OCI-LY1 (cell line): ENCODE measurements around the gene FOXJ2.
"Not testable (repeated sequence)": the region's sequence is repeated elsewhere in the genome, so short reads cannot be mapped to it uniquely, and the experiment has no call there.

Experiments used
- H2AFZ ChIP-seq: fragments of 200-600 bp; sonication (generic), shearing (Covaris generic); 2 replicates; pipeline ENCODE4 v1.6.0; 2014; ENCODE audit warnings: antibody characterized with exemption, mild to moderate bottlenecking, low read length
- H3F3A ChIP-seq: fragments of 200-600 bp; sonication (generic), shearing (Covaris generic); 2 replicates; pipeline ENCODE4 v1.6.0; 2014; ENCODE audit warnings: mild to moderate bottlenecking, antibody characterized with exemption, low read length, moderate library complexity; ENCODE audit not compliant: insufficient read depth
- H3K27ac ChIP-seq: fragments of 200-600 bp; sonication (generic); 2 replicates; pipeline ENCODE4 v1.5.1; 2014; ENCODE audit warnings: low read length, mixed run types, mild to moderate bottlenecking, low read depth; ENCODE audit not compliant: poor library complexity, severe bottlenecking
- H3K27me3 ChIP-seq: fragments of 200-600 bp; sonication (generic); 2 replicates; pipeline ENCODE4 v1.6.0; 2014; ENCODE audit warnings: antibody characterized with exemption, mild to moderate bottlenecking, low read length, moderate library complexity; ENCODE audit not compliant: insufficient read depth
- H3K36me3 ChIP-seq: fragments of 200-600 bp; sonication (generic); 2 replicates; pipeline ENCODE4 v1.6.1; 2014; ENCODE audit warnings: mild to moderate bottlenecking, antibody characterized with exemption, low read length, moderate library complexity, mixed read lengths; ENCODE audit not compliant: insufficient read depth
- H3K4me1 ChIP-seq: fragments of 200-600 bp; sonication (generic); 2 replicates; pipeline ENCODE4 v1.5.1; 2014; ENCODE audit warnings: mild to moderate bottlenecking, low read length, moderate library complexity; ENCODE audit not compliant: insufficient read depth, severe bottlenecking
- H3K4me2 ChIP-seq: fragments of 200-600 bp; sonication (generic), shearing (Covaris generic); 2 replicates; pipeline ENCODE4 v1.6.1; 2014; ENCODE audit warnings: low read length
- H3K4me3 ChIP-seq: fragments of 200-600 bp; sonication (generic); 2 replicates; pipeline ENCODE4 v1.5.1; 2014; ENCODE audit warnings: low read length, low read depth, mild to moderate bottlenecking, mixed read lengths; ENCODE audit not compliant: poor library complexity, severe bottlenecking
- H3K79me2 ChIP-seq: fragments of 200-600 bp; shearing (Covaris generic); 2 replicates; pipeline ENCODE4 v1.6.1; 2016; ENCODE audit warnings: mixed run types, low read length, mixed read lengths; ENCODE audit not compliant: insufficient read depth
- H3K9ac ChIP-seq: fragments of 200-600 bp; sonication (generic), shearing (Covaris generic); 2 replicates; pipeline ENCODE4 v1.6.1; 2014; ENCODE audit warnings: mild to moderate bottlenecking, low read length, mixed read lengths
- H3K9me2 ChIP-seq: fragments of 200-600 bp; sonication (generic), shearing (Covaris generic); 2 replicates; pipeline ENCODE4 v1.6.1; 2014; ENCODE audit warnings: low read depth, mild to moderate bottlenecking, low read length, mixed read lengths
- H3K9me3 ChIP-seq: fragments of 200-600 bp; shearing (Covaris generic); 2 replicates; pipeline ENCODE4 v1.6.1; 2014; ENCODE audit warnings: low read length, mixed read lengths
- H4K20me1 ChIP-seq: fragments of 200-600 bp; sonication (generic), shearing (Covaris generic); 2 replicates; pipeline ENCODE4 v1.6.0; 2016; ENCODE audit warnings: mild to moderate bottlenecking, low read length; ENCODE audit not compliant: insufficient read depth
- CTCF ChIP-seq: fragments of 200-600 bp; sonication (generic), shearing (Covaris generic); IDR thresholded peaks from 2 replicates; pipeline ENCODE4 v1.5.1; 2017; ENCODE audit warnings: mild to moderate bottlenecking, antibody characterized with exemption, low read length, moderate library complexity, mixed read lengths
- EZH2 ChIP-seq: fragments of 200-600 bp; sonication (generic), shearing (Covaris generic); IDR thresholded peaks from 2 replicates; pipeline ENCODE4 v1.8.0; 2017; ENCODE audit warnings: borderline replicate concordance, mixed run types, mild to moderate bottlenecking, antibody characterized with exemption, low read length, moderate library complexity, mixed read lengths

FOXJ2 gene

DNA sequence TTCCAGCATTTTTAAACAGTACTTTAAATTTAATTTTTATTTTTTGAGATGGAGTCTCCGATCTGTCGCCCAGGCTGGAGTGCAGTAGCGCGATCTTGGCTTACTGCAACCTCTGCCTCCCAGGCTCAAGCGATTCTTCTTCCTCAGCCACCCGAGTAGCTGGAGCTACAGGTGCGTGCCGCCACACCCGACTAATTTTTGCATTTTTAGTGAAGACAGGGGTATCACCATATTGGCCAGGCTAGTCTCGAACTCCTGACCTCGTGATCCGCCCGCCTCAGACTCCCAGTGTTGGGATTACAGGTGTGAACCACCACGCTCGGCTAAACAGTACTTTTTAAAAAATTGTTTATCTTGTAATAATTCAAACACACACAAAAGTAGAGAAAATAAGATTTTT is 4.2 kb upstream of the FOXJ2 start:
- H3K4me1 ChIP-seq = peaks cover 17% of the 10 kb centered on the region
- no peaks in the 10 kb centered on the region for H3K36me3 ChIP-seq
- H3K27me3 ChIP-seq = no peaks in the 10 kb centered on the region
- H3F3A ChIP-seq = no peaks in the 10 kb centered on the region
- no peak overlapping the region for H3K27ac ChIP-seq
- no peaks in the 10 kb centered on the region for H3K79me2 ChIP-seq
- H3K9me2 ChIP-seq = no peaks in the 10 kb centered on the region
- no peak overlapping the region for H3K9ac ChIP-seq
- TF ChIP-seq EZH2 = no peak
- TF ChIP-seq CTCF = no peak
- no peaks in the 10 kb centered on the region for H3K9me3 ChIP-seq
- no peak overlapping the region for H3K4me2 ChIP-seq
- H4K20me1 ChIP-seq = no peaks in the 10 kb centered on the region
- H3K4me3 ChIP-seq = no peak overlapping the region
- H2AFZ ChIP-seq = no peak overlapping the region

GRCh38 chr12:8030189-8030588 is 2.3 kb upstream of the FOXJ2 start:
- no peak overlapping the region for H3K4me2 ChIP-seq
- H3K27me3 ChIP-seq = no peaks in the 10 kb centered on the region
- no peaks in the 10 kb centered on the region for H3F3A ChIP-seq
- no peak overlapping the region for H3K9ac ChIP-seq
- H3K9me3 ChIP-seq = no peaks in the 10 kb centered on the region
- TF ChIP-seq EZH2 (no peak), CTCF (no peak)
- no peak overlapping the region for H3K27ac ChIP-seq
- no peaks in the 10 kb centered on the region for H3K36me3 ChIP-seq
- H4K20me1 ChIP-seq = no peaks in the 10 kb centered on the region
- H3K9me2 ChIP-seq = no peaks in the 10 kb centered on the region
- H3K4me3 ChIP-seq = no peak overlapping the region
- H3K79me2 ChIP-seq = no peaks in the 10 kb centered on the region
- H3K4me1 ChIP-seq = peaks cover 36% of the 10 kb centered on the region
- H2AFZ ChIP-seq = no peak overlapping the region

DNA sequence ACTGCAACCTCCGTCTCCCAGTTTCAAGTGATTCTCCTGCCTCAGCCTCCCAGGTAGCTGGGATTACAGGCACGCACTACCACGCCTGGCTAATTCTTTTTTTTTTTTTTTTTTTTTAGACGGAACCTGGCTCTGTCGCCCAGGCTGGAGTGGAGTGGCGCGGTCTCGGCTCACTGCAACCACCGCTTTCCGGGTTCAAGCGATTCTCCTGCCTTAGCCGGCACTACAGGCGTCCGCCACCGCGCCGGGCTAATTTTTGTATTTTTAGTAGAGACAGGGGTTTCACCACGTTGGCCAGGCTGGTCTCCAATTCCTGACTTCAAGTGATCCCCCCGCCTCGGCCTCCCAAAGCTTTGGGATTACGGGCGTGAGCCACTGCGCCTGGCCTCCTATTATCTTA is 1.5 kb upstream of the FOXJ2 start:
- H3K4me3 ChIP-seq, H2AFZ ChIP-seq, H3K9me2 ChIP-seq, H3K79me2 ChIP-seq, H3F3A ChIP-seq, H3K9me3 ChIP-seq, H3K4me2 ChIP-seq, H3K36me3 ChIP-seq, H3K27me3 ChIP-seq, H3K9ac ChIP-seq, H3K27ac ChIP-seq, H4K20me1 ChIP-seq: not testable (repeated sequence)
- peaks cover 38% of the 10 kb centered on the region for H3K4me1 ChIP-seq

- H3K9me2 ChIP-seq = no peaks in the 10 kb centered on the region
- peak overlapping the region; percentile 54; the same call in 1 of the 2 replicates for H3K9ac ChIP-seq
- H3K27ac ChIP-seq = no peak overlapping the region
- no peaks in the 10 kb centered on the region for H4K20me1 ChIP-seq
- peaks cover 35% of the 10 kb centered on the region for H3K4me1 ChIP-seq
- no peaks in the 10 kb centered on the region for H3F3A ChIP-seq
- peak overlapping the region; percentile 83 for H3K4me2 ChIP-seq
- H3K4me3 ChIP-seq = peak overlapping the region; percentile 78
- TF ChIP-seq EZH2 (no peak), CTCF (no peak)
- H3K27me3 ChIP-seq = no peaks in the 10 kb centered on the region
- no peaks in the 10 kb centered on the region for H3K79me2 ChIP-seq
- H3K9me3 ChIP-seq = no peaks in the 10 kb centered on the region
- H2AFZ ChIP-seq = no peak overlapping the region
- H3K36me3 ChIP-seq = no peaks in the 10 kb centered on the region
These were observed 659 bp upstream of the FOXJ2 start for GRCh38 chr12:8031872-8032241.
